PC-3 (cell line): ENCODE data around the gene KCTD8.

Experiments used
- CTCF ChIP-seq: fragments of 300-600 bp; sonication (generic); conservative IDR thresholded peaks from 2 replicates; pipeline ENCODE4 v1.5.1; 2017; ENCODE audit warnings: antibody characterized with exemption, low read depth, mild to moderate bottlenecking, low read length
- EZH2 ChIP-seq: fragments of 300-600 bp; sonication (generic); IDR thresholded peaks from one replicate; pipeline ENCODE4 v1.6.1; 2017; ENCODE audit warnings: antibody characterized with exemption, mild to moderate bottlenecking, low read length; ENCODE audit not compliant: unreplicated experiment
- EZH2phosphoT487 ChIP-seq: fragments of 300-600 bp; sonication (generic); IDR thresholded peaks from 2 replicates; pipeline ENCODE4 v1.6.1; 2018; ENCODE audit warnings: mild to moderate bottlenecking, antibody characterized with exemption, low read length, borderline replicate concordance

GRCh38 chr4:44237643-44238042, 211.0 kb downstream of the KCTD8 start:
- TF ChIP-seq CTCF (no peak), EZH2 (no peak), EZH2phosphoT487 (no peak)
